ENCODE results near the gene PITPNM3. TPM values are rescaled to one million over a fixed set of nuclear protein-coding genes. Genes with fewer than 3 reads are reported as not detected.

PITPNM3 gene
- total RNA-seq, 1 experiment from 2014 or later: 0.84 TPM

- no peak for DNase-seq (ENCODE audit: extremely low read depth, low read depth)
These were observed 91.0 kb downstream of the PITPNM3 start for GRCh38 chr17:6465206-6466003.

GRCh38 chr17:6464446-6465041 lies 91.8 kb downstream of the PITPNM3 start:
- no peak for DNase-seq (ENCODE audit: extremely low read depth, low read depth)

- no peak for DNase-seq (ENCODE audit: extremely low read depth, low read depth)
These were observed 92.5 kb downstream of the PITPNM3 start for GRCh38 chr17:6463616-6464445.

GRCh38 chr17:6462692-6463091 lies 93.7 kb downstream of the PITPNM3 start:
- no peak for DNase-seq (ENCODE audit: extremely low read depth, low read depth)

GRCh38 chr17:6461792-6462524 lies 94.4 kb downstream of the PITPNM3 start:
- DNase-seq (ENCODE audit: extremely low read depth, low read depth): no peak

- DNase-seq (ENCODE audit: extremely low read depth, low read depth): no peak
These were observed 95.1 kb downstream of the PITPNM3 start for GRCh38 chr17:6461246-6461645.

- DNase-seq (ENCODE audit: extremely low read depth, low read depth): no peak
These were observed 95.7 kb downstream of the PITPNM3 start for GRCh38 chr17:6460531-6461161.

GRCh38 chr17:6458460-6458950 lies 97.8 kb downstream of the PITPNM3 start:
- DNase-seq (ENCODE audit: extremely low read depth, low read depth): no peak

GRCh38 chr17:6457688-6458459 lies 98.5 kb downstream of the PITPNM3 start:
- no peak for DNase-seq (ENCODE audit: extremely low read depth, low read depth)

- DNase-seq (ENCODE audit: extremely low read depth, low read depth): peak; percentile 16
These were observed 99.3 kb downstream of the PITPNM3 start for GRCh38 chr17:6456914-6457687.

GRCh38 chr17:6456321-6456720 lies 100.0 kb downstream of the PITPNM3 start:
- no peak for DNase-seq (ENCODE audit: extremely low read depth, low read depth)

- no peak for DNase-seq (ENCODE audit: extremely low read depth, low read depth)
These were observed 101.0 kb downstream of the PITPNM3 start for GRCh38 chr17:6455321-6455705.

- DNase-seq (ENCODE audit: extremely low read depth, low read depth): no peak
These were observed 101.6 kb downstream of the PITPNM3 start for GRCh38 chr17:6454495-6455320.

GRCh38 chr17:6453279-6454024 lies 102.9 kb downstream of the PITPNM3 start:
- DNase-seq (ENCODE audit: extremely low read depth, low read depth): no peak

- no peak for DNase-seq (ENCODE audit: extremely low read depth, low read depth)
These were observed 103.7 kb downstream of the PITPNM3 start for GRCh38 chr17:6452471-6453266.

All from NCI-H460 (cell line).